Stimulated activated naive CD8-positive, alpha-beta T cell treated with anti-CD3 and anti-CD28 coated beads, Interleukin-15, Interleukin-2, amounts not matched to agents 100 U/mL and 50 U/mL, for 24 hours (primary cell): ENCODE data around the gene TANGO6.
"Not testable (repeated sequence)": the region's sequence is repeated elsewhere in the genome, so short reads cannot be mapped to it uniquely, and the experiment has no call there.

Source experiments
- ATAC-seq: fragments of 150-1000 bp; cut with Tn5 transposase; one replicate; pipeline ENCODE4 v1.10.0; 2021
- DNase-seq: peaks from one replicate; pipeline ENCODE4 v3.0.0; 2021

Gene TANGO6

DNA sequence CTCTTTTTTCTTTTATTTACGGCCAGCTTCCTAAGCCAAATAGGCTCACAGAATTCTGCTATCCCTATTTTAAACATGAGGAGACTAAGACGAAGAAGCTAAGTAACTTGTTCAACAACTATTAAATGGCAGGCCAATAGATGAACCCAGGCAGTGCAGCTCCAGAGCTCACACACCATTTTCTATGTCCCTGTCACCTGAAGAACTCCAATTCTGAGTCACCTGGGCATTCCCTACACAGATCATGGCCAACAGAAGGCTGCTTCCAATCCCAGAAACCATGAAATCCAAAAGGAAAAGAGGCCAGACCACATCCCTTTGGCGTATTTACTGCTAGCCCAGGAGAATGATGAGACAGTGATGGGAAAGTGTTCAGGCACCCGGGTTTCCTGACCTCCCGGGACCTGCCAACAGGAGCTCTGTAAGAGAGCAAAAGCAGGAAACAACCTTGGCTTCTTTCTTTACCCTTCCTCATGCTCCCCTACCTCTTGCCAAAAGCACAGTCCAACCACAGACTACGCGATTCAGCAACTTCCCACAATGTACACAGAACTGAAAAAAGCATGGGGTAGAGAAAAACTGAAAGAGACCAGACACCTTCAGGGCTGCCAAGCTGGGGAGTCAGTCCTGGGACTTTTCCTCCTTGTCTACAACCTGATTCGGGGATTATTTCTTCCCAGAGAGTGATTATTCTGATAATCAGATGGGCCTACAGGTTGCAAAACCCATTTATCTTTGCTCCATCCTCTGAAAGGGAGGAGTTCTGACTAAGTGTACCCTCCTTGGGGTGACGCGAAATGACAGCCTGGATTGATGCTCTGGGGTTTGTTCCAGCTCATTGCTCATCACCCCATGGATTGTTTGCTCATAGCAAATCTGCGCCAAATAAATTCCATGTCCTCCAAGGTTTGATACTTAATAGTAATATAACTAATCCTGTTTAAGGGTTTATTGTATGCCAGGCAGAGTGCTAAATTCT, 214.4 kb downstream of the TANGO6 start:
- no peak for ATAC-seq
- DNase-seq: no peak

DNA sequence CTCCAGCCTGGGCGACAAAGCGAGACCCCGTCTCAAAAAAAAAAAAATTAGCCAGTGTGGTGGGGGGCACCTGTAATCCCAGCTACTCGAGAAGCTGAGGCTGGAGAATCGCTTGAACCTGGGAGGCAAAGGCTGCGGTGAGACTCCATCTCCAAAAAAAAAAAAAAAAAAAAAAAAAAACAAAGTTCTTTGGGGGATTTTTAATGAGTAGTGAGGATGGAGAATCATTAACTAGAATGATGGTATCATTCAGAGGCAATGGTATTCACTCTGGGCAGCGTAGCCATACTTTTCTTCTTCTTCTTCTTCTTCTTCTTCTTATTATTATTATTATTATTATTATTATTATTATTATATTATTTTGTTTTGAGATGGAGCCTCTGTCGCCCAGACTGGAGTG, 220.2 kb downstream of the TANGO6 start:
- ATAC-seq, DNase-seq: not testable (repeated sequence)

DNA sequence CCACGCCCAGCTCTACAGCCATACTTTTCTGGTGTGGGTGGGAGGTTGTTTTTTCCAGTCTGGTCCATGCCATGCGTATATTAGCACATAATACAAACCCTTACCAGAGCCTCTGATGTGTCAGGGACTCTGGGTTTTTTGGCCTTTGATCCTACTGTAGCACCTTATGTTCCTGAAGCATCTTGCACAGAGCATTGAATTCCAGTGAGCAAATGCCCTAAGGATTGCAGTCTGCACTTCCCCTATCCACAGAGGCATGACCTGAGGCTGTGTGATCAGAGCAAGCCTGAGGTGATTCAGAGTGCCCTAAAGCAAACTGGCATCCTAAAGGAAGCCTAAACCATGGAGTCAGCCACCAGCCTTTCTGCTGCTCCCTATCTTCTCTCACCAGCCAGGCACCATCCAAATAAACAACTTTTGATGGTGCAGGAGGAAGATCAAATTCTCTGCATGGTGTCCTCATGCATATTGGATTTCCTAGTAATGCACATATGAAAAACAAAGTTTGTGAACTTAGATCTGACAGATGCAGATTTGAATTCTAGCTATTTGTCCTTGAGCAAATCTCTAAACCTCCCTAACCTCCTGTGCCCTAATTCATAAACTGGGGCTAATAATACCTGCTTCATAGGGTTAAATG, 220.9 kb downstream of the TANGO6 start:
- ATAC-seq (no peak), DNase-seq (no peak)

DNA sequence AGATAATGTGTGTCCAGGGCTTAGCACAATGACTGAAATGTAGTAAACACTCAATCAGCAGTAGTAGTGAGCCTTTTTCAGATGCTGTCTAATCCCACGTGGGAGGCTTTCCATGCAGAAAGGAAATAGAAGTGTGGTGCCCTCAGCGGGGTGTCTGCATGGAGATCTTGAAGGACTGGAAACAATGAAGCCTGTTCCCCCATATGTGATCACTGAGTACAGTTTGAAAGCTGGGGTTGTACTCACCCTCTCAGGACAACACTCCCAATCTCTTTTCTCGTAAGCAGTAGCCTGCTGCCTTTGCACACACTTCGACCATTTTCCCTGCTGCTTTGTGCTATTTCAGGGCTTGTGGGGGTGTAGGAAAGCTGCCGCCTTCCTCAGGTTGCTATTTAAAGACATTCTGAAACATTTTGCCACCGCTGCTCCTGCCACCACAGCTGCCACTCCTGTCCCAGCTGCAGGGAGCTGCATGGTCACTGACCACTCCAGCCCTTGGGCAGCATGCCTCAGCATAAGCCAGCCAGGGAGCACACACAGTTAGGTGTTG, 221.5 kb downstream of the TANGO6 start:
- DNase-seq (no peak), ATAC-seq (no peak)

DNA sequence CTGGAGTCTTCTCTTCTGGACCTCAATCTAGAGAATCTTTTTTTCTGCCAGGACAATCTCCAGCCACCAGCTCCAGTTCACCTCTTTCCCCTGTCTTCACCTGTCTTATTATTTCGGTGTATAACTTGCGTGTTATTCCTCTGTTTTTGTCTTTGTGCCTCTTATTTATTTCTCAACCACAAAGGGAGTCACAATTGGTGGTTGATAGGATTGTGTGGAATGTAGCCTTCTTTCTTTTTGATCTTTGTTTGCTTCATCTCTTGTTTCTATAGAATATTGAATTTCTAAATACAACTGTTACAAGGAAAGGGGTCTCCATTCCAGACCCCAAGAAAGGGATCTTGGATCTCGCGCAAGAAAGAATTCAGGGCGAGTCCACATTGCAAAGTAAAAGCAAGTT, 226.2 kb downstream of the TANGO6 start:
- ATAC-seq: no peak
- DNase-seq: no peak

DNA sequence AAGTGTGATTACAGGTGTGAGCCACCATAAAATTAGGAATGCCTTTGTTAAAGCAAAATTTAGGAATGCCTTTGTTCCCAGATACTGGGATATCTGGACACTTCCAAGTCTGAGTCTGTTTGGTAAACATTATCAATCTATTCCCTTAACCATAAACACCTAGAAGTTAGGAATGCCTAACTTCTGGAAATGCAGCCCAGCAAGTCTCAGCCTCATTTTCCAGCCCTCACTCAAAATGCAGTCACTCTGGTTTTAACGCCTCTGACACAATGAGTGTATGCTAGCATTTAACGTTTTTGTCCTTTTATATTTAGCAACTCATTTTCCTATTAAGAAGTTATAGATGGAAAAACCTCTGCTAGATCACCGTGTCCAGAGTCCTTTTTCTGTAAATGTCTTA, 227.7 kb downstream of the TANGO6 start:
- ATAC-seq (no peak), DNase-seq (no peak)

DNA sequence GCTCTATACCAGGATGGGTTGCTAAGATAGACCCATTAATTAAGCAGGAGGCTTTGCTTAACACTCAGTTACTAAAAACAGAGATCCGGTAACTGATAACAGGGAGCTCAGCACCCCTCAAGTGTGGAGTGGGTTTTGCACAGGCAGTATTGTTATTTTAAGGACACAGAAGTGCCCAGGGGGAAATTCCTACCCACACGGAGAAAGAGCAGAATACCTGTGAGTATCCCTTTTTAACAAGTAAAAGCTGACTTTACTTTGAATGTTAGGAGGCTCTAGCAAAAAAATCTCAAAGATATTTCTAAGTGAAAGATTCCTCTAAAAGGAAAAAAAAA, 229.3 kb downstream of the TANGO6 start:
- ATAC-seq (no peak), DNase-seq (no peak)

DNA sequence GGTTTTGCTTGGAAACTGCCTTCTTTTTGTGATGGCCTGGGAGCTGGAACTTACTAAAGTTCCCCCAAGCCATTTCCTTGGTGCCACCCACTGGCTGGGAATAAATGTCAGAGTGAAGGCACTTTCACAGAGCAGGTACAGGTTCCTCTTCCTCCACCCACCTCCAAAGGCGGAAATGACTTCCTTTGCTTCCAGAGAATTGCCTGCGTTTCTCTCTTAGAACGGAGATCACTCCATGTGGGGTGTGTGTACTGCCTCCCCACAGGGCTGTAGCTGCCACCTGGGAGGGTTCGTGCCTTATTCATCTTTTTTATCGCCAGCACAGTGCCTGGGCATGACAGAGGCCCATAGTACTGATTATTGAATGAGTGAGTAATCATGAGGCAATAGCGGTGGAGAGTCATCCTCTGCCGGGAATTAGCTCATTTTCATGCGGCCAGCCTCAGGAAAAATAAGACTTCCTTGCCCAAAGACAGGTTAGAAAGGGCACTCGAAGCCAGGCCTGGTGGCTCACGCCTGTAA, 229.9 kb downstream of the TANGO6 start:
- no peak for DNase-seq
- no peak for ATAC-seq

DNA sequence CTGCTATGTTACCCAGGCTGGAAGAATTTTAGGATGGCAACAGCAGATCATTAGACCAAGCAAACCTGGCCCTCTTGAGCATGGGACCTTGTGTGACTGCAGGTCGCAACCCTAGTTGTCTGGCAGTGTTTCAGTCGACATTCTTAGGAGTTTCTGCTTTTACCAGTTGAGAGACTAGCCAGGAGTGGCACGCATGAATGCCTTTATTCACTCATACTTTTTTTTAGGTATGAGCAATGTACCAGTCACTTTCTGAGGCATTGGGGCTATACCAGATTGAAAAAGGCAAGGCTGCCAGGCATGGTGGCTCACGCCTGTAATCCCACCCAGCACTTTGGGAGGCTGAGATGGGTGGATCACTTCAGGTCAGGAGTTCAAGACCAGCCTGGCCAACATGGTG, 233.9 kb downstream of the TANGO6 start:
- no peak for ATAC-seq
- DNase-seq: no peak

DNA sequence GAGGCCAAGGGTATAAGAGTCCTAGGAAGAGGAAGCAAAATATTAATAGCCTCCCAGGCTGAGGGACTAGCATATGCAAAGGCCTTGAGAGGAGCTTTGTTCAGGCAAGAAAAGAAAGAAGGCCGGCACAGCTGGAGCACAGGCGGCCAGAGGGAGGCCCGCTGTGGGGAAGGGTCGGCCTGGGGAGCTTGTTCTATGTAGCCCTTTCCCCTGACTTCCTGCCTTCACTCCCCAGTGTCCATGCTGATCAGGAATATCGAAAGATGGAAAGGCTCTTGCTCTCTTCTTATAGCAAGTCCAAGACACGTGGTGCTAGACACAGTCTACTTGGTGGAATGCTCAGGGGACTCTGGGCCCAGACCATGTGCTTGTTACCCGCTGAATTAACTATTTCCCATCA, 234.7 kb downstream of the TANGO6 start:
- no peak for ATAC-seq
- DNase-seq: no peak

DNA sequence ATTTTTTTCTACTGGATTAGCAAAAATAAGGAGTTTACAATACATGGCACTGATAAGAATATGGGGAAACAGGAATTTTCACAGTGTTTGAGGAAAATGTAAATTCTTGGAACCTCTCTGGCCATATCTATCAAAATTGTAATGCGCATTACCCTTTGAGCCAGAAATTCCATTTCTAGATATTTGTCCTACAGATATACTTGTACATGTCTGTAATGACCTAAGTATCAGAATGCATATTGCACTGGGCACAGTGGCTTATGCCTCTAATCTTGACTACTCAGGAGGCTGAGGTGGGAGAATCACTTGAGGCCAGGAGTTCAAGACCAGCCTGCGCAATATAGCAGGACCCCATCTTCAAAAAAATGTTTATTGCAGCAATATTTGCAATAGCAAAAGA, 236.4 kb downstream of the TANGO6 start:
- ATAC-seq (no peak), DNase-seq (no peak)

DNA sequence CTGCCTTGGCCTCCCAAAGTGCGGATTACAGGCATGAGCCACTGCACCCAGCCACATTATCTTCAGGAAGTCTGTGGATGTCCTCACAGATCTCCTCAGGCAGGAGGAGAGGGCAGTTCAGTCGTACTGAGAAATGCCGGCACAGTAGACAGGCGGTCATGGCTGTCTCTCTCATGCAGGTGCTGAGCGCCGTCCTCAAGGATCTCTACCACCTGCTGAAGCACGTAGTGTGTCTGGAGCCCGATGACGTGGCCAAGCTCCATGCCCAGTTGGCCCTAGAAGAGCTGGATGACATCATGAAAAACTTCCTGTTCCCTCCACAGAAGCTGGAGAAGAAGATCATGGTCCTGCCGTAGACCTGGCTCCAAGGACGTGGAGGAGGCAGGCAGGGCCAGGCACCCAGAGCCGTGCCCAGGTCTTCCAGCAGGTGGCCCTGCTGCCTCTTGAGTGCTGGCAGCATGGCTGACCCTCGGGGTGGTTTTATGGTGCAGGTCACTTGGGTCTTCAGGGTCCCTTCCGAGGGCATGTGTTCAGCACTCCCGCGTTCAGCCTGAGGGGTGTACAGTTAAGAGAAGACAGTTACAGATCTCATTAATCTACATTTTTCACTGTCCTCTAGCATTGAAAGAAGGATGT, 240.1 kb downstream of the TANGO6 start:
- DNase-seq: no peak
- no peak for ATAC-seq

DNA sequence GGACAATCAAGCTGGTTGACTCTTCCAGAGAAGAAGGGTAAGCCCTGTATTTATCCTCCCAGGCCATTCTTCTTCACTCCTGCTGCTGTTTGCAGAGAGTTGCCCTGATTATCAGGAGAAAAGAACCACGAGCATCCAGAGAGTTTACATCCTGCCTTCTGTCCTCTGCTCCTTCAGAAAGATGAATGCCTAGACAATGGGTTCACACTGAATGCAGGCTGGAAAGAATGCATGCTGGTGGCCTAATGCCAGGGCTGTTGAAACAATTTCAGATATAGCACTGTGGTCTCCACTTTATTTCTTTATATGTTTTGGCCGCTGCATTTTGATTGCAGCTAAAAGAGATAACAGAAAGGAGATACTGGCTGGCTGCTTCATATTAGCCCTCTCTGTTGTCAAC, 241.0 kb downstream of the TANGO6 start:
- DNase-seq (no peak), ATAC-seq (no peak)

DNA sequence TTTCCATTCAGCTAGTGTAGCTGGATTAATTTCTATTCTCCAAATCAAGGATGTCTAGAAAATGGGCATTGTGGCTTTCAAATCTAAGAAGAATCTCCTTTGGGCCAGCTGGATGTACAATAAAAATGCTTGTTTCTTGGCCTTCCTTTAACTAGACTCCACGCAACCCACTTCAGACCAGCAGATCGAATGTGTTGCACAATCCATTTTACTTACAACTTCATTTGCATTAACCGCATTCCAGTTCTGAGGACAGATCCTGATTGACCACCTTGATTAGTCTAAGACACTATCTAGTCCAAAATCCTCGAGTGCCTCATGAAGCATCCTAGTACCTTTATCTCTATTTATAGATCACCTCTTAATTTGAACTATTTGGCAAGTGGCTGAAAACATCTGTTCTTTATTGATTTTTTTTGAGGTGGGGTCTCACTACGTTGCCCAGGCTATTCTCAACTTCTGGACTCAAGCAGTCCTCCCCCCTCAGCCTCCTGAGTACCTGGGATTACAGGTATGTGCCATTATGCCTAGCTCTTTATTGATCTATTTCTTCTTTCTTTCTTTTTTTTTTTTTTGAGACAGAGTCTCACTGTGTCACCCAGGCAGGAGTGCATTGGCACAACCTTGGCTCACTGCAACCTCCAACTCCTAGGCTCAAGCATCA, 241.8 kb downstream of the TANGO6 start:
- no peak for DNase-seq
- no peak for ATAC-seq

DNA sequence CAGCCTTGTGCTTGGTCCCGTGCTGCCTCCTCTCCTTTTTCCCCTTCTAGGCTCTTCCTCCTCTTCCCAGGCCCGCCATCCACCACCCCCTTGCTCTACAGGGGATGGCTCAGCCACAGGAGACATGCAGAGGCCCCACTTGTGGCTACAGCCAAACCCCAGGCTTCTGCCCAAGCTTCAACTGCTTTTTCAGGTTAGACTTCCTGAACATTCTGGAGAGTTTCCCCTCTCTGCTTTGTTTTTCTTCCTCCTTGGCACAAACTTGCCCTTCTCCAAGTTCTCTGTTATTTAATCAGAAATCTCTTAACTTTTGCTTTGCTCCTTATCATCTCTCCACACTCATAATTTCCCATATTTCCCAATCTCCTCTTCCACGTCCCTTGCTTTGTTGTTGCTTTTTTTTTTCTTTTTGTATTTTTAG, 243.8 kb downstream of the TANGO6 start:
- ATAC-seq: no peak
- DNase-seq: no peak

DNA sequence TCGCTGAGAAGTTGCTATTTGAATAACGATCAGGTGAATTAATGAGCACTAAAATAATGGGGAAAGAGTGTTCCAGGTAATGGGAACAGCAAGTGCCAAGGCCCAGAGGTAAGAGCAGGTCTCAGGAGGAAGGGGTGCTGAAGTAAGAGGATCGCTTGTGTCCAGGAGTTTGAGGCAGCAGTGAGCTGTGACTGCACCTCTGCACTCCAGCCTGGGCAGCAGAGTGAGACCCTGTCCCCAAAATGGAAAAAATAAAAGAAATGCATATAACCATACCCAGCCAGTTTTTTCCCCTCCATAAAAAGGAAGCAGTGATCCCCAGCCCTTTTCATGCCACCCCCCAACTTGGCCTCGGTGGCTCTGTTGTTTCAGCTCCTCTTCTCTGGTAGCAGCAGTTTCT, 245.4 kb downstream of the TANGO6 start:
- DNase-seq (no peak), ATAC-seq (no peak)

DNA sequence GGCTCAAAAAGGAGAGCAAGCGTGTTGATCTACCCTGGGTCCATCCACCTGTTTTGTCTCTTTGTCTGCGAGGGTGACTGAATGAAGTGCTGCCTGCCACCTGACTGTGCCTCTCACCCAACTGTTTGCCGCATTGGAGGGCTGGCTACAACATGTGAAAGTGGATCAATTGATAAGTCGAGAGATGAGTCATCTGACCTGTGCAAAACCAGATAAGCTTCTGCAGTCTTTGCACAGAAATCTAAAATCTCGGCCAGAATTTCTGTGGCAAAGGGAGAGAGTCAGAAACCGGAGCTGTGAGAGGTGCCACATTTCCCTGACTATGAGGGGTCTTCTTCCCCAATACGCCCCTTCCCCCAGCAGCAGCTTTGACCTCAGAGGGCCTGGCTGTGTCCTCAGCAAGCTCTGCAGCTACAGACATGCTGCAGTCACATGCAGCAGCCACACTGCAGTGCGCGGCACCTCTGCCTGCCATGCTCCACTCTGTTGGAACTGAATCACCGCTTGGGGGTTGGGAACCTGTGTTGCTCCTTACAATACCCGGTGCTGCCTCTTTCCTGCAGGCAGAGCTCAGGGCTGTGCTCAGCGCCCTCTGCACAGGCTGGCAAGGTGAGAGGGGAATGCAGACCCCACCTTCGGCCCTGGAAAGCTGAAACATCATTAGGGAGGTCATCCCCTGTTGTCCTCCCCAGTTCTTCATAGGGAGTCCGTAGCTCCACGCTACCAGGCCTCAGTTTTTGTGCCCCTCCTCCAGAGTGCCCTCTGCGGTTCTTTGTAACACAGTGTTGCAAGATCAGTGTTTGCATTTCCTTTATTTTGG, 246.0 kb downstream of the TANGO6 start:
- peak; percentile 80 for ATAC-seq
- peak; percentile 21 for DNase-seq

DNA sequence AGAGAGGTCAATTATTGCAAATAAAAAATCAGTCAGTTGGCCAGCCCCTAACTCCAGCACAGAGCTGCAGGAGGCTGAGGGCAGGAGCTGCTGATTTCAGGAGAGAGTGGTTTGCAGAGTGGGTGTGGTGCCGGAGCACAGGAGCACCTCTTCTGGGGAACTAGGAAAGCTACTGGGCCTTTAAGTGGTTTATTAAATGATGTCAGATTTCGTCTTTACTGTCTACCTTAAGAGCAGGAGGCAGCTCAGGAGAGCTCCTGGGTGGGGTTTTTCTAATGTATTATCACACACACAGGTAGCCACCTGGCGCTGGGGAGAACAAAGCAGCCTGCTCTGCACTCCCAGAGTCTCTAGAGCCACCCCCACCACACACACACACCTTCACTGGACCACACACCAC, 250.6 kb downstream of the TANGO6 start:
- no peak for DNase-seq
- no peak for ATAC-seq

DNA sequence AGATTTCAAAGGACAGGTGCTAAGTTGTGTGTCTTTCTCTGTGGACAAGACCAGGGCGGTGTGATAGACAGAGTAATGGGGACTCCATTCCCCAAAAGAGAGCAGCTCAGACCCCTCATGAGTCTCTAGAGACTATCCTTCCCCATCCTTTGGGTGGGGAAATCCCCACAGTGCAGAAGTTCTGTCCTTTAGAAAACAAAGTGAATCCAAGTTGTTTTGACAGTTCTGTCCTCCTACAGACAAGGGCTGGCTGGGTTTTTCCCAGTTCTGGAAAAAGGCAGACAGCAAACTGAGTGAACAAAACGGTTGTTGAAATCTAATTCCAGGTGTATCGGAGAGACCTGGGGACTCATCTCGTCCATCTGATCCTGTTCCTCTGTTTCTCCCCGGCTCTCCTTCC, 251.2 kb downstream of the TANGO6 start:
- ATAC-seq (no peak), DNase-seq (no peak)

DNA sequence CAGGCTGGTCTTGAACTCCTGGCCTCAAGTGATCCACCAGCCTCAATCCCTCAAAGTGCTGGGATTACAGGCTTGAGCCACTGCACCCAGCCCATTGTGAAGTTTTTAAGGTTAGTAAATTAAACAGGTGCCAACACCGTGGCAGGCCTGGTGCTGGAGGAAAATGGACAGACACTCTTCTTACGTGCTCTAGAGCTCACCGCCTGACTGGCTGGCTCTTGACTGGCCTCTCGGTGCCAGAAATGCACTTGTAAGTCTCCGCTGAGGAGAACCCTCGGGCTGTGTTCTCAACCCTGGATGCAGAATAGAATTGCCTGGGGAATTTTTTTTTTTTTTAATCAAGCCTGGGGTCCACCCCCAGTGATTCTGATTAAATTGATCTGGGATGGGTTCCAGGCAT, 251.9 kb downstream of the TANGO6 start:
- DNase-seq (no peak), ATAC-seq (no peak)

DNA sequence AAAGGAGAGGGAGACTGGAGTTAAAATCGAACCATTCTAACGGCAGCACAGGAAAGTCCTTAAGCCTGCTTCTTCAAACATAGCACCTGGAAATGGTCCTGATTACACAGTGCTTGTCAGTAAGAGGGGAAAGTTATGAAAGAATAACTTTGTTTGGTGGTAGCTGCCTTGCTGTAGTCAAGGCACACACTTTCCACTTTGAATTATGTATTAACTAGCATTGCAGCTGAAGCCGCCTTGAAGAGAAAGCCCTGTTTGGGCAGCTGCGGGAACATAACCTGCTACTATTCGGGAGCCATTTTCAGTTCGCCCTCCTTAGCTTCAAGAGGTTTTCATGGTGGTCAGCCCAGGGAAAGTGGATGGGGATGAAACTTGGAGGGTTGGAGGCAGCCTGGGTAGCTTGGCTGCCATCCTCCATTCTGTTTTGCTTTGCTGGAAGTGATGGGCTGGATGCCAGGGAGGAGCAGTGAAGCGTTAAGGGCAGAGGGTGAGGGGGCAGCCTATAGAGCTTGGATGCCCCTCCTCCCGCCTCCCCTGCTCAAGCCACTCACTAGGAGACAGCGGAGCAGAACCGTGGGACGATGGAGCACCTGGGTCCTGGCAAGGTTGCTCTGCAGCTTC, 256.9 kb downstream of the TANGO6 start:
- ATAC-seq (no peak), DNase-seq (no peak)
